NCI-H1105 treated with DMSO at 0.1 percent for 48 hours (cell line): ENCODE data around the gene SLIT3.

Experiments used
- DNase-seq: peaks from one replicate; lab custom pipeline; 2025; lab: John Stamatoyannopoulos, UW

The SLIT3 gene

DNA sequence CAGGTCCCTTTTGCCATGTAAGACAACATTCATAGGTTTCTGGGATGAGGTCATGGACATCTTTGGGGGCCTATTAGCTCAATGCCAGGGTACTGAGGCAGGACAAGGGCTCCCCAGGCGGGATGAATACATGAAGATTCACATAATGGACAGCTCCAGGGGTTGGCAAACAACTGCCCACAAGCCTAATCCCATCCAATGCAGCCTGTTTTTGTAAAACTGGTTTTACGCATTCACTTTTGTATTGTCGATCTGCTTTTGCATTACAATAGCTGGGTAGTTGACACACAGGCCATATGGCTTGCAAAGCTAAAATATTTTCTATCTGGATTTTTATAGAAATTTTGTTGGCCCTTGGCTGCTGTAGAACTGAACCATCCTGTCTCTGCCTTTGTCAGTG, 473.3 kb downstream of the SLIT3 start:
- DNase-seq, result no peak

DNA sequence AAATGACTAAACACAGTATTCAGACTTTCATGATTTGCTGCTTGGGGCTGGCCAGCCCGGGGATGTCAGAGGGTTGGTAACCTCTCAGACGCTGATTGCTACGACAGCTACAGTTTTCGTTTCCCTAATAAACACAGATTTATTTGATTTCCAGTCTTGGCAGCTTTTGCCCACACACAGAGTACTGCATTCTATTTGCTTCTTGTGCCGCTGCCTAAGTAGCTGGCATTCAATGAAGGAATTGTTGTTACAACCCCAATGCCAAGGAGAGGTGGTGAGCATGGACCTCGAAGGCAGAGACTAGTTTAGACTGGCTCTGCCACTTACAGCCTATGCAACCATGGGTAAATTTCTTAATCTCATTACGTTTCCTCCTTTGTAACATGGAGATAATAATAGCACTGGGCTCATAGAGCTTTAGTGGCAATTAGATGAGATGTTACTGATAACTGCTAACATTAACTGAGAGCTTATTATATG, 474.7 kb downstream of the SLIT3 start:
- no peak for DNase-seq

DNA sequence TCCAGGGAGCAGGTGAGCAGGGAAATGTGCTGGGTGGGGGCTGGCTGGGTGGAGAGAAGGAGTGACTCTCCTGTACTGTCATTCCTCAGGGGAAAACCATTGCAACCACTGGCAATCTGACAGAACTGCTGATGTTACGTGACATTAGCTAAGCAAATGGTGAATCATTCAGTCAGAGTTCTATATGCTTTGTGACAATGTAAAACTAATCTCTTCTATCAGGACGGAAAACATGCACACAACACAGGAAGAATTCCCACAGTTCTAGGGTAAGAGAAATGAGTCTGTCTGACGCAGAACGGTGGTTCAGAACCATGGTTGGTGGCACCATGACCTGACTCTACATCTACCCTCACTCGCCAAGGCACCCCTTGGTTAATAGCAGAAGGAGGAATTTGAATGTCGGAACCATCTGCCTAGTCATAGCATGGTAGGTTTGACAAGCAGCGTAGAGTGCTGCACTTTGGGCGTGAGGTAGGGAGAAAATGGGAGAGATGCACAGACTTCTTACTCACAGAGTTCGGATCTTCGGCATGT, 478.1 kb downstream of the SLIT3 start:
- DNase-seq, result no peak

DNA sequence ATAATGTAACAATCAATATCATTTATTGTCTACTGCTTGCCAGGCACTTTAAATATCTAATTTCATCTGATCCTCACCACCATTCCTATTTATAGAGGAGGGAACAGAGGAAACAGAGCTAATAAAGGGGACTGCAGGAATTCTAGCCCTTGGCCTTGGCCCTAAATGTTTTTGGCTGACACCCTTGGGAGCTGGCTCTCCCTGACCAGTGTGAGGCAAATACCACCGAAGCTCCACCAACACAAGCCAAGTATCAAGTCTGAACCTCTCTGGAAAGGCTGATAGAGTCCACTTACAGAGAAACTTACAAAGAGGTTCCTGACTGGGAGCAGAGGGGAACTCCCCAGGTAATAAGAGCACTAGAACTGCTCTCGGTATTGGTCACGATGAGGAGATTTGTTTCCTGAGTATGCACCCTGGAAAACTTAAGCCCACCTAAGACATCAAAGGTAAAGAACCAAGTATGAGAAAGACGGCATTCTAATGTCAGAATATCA, 478.6 kb downstream of the SLIT3 start:
- DNase-seq, result no peak

DNA sequence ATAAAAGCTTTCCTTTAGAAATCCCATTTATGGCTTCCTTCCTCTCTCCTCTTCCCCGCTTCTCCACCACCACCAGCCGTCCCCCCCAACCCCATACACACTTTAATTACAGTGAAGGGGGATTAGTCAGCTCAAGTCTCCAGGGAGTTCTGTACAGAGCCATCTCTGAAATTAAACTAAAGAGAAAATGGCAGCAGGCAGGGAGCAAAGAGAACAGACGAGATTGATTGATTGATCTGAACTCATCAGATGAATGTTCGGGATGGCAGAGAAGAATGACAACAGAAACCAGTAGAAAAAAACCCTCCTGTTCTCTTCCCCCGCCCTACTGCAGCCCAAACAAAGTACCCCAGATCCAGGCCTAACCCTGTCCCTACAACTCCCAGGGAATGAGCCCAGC, 480.1 kb downstream of the SLIT3 start:
- no peak for DNase-seq

DNA sequence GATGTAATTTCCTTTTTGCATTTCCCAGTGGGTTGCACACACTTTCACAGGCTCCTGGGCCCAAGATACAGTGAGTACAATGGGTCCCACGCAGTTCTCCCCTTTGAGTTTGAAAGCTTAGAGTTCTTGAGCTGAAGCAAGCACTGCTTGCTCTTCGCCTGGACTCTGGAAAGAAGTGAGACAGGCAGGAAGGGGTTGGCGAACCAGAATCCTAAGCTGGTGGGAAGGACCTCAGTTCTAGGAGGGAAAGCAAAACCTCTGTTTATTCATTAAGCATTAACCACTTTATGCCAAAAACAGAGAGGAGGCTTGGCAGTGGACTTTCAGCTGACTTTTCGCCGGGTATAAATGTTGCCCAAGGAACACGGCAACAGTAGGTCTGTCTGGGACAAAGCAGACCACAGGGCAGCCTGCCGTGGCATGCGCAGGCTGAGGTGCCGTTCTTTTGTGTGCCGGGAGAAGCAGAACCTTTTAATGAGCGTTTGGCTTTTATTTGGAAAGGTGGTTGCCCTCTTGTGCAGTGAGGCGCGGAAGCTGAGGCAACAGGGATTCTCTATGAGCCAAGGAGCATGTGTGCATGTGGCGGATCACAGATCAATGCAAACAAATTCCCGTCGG, 481.8 kb downstream of the SLIT3 start:
- peak; percentile 30 for DNase-seq

DNA sequence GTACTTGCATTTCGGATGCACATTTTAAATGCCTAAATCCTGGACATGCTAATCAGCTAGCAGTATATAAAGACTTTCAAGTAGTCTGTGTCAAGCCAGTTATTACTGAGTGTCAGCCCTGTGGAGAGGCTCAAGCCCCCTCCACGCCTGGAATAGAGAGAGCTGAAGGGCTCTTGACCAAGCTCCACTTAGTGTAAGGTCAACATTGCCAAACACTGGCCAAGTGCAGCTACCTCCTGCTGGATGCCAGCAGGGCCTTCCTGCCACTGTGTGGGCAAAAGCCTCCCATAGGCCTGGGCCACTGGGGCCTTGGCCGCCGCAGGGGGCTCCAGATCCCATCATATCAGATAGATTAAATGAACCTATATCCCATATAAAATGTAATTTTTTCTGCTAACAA, 482.4 kb downstream of the SLIT3 start:
- DNase-seq, result no peak

DNA sequence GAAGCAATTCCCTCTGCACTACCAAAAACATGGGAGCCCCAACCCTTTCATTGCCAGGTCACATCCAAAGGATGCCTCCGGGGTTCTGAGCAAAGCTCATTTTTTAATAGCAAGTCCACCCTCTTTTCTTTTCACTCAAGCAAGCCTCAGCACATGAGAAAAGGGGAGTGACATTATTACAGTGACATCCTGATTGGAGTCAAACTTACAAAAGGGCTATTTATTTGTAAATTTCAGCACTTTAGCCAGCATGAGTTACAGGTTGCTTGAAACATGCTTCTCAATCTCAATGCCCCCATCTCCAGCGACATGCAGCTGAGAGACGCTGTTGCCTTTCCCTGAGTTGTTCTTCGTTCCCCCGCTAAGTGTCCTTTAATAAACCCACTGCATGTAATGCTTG, 483.3 kb downstream of the SLIT3 start:
- no peak for DNase-seq

DNA sequence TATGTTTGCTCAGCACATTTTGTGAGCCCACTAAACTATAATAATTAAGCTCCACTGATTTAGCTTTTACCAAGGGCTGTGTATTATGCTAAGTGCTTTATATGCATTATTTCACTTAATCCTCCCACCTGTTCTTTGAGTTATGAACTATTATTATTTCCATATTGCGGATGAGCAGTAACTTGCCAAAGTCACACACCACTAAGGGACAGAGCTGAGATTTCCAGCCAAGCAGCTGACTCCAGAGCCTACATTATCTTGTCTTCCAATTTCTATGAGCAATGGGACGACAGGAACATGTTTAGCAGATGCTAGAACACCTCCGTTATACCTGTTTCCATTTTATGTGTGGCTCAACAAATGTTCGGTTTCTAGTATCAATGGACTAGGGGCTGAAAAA, 484.3 kb downstream of the SLIT3 start:
- DNase-seq, result no peak

DNA sequence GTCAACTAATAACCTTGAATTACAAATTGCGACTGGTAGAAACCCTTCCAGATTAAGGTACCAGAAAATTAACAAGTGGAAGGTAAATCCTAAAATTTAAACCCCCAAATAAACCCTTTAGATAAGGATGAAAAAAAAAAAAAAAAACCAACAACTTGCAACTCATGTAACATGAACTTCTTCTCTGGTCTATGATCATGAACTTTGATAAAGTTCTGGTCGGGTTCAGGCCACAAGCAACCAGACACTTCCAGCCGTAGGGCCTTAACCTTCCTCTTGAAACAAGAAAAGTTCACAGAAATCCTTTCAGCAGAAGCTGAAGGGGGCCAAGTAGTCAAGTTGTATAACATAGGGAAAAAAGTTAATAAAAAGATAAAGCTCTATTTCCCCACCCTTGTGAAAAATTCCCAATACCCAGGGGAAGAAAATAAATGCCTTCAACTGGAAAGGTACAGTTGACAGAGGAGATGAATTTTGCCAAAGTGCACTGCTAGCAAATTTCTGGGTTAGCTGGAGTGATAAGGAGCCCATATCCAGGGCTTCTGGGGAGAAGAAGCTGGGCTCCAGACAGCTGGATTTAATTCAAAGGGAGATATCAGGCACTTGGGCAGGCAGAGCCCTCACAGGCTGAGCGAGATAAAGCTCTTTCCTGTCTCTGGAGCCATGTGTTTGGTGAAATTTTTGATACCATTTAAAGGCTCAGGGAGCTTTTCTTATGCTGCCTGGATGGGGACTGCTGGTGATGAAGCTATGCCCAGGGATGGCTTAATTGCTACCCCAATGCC, 487.6 kb downstream of the SLIT3 start:
- DNase-seq, result no peak

DNA sequence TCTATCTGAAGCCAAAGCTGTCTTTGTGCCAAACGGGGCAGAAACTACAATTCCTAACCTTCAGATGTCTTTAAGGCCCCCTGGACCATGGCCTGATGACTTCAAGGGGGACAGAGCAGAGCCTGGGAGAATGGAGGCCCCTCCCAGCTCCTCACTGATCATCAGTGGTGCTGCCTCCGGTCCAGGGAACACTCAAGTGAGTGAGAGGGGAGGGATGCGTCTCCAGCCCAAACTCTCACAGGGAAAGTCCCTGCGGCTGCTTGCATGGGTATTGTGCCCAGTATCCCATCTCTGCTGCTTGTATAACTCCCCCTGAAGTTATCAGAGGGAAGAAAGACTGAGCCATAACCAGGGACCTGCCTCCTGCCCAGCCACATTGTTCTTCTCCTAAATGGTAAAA, 490.3 kb downstream of the SLIT3 start:
- no peak for DNase-seq

DNA sequence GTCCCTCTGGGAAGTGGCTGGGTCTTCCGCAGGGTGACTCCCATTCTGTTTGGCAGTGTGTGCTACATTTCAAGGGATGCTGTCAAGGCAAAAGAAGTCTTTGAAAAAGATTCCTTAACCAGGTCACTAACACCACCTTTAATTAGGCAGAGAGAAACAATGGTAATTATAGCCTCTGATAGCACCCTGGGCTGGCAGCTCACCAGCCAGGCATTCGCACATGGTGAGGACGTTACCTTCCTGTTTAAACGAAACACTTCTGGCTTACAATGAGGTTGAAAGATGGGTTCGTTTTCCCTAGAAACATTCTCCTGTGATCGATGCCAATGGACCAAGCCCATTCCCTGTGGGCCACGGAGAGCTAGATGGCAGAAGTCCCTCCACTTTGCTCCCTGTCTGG, 491.7 kb downstream of the SLIT3 start:
- DNase-seq, result no peak

DNA sequence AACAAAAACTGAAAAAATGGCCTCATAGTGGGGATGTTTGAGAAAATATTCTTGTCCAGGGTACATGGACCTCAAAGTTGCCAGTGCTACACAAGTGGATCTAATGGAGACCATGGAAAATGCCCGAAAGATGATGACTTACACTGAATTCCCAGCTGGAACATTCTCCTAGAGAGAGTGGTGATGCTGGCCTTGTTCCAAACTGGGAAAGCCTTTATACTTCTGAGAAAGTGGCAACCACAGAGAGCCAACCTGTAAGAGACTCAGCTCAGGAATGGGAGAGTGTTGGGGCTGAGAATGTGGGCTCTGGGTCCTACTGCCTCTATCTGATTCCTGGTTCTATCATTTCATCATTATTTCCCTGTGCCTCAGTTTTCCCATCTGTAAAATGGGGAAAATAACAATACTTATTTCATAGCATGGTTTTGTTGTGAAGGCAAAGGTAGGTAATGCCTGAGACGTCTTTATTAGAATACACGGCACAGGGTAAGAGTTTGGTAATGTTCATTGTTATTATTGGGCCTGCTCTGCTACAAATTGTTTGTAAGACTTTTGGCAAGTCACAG, 492.8 kb downstream of the SLIT3 start:
- DNase-seq, result no peak

DNA sequence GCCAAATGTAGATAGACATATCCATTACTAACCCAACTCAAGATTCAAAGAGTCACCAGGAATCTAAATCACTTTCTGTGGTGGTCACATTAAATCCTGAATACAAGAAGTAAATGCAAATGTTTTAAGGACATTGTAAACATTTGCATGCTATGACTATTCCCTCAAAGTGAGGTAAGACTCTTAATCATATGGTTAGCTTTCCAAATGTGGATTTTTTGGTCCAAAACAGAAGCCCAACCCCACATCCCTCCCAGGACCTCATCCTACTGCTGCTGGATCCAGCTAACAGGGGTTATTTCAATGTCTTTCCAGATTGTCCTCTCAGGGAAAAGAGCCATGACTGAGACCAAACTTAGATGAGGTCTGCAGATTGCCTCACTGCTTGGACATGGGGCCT, 493.7 kb downstream of the SLIT3 start:
- no peak for DNase-seq

DNA sequence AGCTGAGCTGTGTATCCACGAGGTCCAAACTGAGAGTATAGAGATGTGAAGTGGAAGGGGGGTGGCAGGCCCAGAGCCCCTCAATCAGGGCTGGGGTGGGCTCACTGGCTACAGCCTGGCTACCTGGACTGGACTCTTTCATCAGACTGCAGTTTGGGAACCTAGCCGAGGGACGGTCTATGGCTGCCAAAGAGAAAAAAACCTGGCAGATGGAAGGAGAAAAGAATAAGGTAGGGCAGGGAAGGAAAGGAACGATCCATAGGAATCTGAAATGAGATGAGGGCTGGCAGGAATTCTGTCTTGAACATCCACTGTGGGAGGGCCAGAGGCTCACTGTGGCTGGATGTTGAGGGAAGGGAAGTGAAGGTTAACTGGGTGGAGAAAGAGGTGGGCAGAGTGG, 497.4 kb downstream of the SLIT3 start:
- no peak for DNase-seq

DNA sequence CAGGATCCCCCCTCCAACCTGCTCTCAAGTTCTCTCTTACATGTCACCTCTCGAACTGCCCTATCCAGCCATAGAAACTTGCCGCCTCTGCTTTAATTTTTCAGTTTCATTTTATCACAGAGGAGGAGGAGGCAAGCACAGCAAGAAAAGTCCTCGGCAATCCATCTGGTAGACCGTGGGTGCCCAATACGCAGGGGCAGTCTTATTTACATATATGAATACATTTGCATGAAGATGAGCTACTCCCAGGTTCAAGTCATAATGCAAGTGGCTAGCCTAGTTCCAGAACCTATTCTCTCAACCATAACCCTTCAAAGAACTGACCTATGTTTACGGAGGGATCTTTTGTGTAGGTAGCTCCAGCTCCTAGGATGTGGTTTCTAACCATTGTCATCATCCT, 498.6 kb downstream of the SLIT3 start:
- DNase-seq, result no peak

DNA sequence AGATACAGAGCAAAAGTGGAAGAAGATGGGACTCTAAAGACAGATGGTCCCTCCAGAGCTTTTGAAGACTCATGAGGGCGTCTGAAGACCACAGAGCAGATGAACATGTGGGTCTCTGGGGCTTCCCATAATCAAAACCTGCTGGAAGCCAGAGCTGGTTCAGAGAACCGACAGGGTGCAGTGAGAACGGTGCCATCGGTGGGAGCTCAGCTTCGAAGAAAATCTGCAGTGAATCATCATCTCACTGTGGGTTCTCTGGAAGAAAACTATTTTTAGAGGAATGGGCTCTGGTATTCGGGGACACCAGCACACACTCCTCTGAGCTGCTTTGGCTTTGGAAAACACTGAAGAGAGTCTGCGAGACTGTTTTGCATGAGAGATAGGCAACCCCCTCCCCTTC, 499.4 kb downstream of the SLIT3 start:
- no peak for DNase-seq

DNA sequence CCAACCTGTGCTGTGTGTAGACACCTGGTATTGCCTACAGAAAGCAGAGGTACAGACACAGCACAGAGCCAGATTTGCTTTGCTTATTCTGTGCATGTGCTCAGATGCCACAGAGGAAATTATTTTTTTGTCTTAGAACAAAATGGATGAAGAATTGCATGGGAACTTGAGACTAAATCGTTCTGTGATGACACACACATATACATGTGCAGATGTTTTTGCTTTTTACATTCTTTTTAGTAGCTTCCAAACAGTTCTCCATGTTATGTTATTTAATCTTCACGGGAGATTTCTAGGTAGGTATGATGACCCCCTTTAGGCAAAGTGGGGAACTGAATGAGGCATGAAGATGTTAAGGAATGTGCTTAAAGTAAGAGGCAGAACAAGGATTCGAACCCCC, 500.2 kb downstream of the SLIT3 start:
- no peak for DNase-seq

DNA sequence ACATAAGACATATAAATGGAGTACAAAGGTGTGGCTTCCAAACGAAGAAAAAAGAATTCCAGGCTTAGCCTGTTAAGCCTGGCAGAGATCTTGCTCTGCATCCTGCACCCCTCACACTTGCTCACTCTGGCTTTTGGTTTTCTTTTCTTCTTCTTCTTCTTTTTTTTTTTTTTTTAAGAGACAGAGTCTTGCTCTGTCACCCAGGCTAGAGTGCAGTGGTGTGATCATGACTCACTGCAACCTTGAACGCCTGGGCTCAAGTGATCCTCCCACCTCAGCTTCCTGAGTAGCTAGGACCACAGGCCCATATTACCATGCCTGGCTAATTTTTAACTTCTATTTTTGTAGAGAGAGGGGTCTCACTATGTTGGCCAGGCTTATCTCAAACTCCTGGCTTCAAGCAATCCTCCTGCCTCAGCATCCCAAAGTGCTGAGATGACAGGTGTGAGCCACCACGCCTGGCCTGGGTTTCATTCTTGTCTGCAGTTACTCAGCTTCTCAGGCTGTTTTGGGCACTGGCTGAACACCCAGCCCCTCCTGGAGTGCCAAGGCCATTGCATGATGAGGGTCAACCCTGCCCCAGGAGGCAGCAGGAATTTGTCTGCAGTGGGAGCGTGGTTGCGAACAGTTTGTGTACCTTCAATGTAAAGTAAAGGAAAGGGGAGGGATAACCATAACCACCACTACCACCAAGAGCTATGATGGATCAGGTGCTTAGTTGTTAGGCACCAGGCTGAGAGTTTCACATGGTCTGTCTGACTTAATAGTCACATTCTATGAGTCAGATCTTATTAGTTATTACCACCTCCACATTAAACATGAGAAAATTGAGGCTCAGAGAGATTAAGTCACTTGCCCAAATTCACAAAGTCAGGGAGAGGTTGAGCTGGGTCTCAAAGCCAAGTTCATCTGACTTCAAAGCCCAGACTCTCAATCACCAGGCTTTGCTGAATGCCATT, 502.6 kb downstream of the SLIT3 start:
- DNase-seq, result no peak

DNA sequence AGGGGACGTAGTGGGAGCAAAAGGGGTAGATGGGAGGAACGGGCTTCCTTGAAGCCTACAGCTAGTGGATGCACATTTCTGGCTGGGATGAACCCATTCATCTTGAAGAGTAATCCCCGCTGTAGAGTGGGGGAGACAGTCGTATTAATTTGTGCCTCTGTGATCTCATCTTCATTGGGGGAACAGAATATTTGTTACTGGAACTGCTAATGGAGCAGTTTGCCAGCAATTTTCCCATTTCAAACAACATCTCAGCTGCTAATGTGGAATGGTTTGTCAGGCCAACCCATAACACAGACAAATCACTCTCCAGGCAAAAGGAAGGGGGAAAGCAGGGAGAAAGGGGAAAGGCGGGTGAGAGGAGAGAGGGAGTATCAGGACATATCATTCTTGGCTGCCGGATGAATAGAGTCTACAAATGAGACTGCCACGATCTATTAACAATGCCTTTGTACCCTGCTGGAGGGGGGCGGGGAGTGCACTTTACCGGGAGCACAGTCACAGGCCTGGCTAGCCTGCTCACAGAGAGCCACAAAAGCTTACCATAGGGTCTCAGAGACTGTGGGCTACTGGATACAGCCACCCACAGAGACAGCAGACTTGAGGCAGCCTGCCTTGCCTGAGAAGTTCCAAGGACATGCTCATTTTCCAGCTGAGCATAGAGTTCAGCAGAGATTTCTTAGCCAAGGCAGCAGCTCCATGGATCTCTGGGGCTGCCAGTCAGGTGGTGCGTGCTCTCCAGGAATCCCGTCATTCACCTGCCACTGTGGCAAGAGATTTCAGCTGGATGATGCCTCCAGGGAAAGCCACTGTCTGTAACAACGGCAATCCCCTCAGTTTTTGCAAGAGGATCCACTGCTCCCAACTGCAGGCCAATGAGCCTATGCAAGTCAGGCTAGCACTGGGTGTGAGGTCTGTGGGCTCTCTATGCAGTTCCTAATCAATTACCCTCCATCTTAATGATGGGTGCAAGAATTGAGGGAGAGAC, 504.1 kb downstream of the SLIT3 start:
- DNase-seq, result no peak

DNA sequence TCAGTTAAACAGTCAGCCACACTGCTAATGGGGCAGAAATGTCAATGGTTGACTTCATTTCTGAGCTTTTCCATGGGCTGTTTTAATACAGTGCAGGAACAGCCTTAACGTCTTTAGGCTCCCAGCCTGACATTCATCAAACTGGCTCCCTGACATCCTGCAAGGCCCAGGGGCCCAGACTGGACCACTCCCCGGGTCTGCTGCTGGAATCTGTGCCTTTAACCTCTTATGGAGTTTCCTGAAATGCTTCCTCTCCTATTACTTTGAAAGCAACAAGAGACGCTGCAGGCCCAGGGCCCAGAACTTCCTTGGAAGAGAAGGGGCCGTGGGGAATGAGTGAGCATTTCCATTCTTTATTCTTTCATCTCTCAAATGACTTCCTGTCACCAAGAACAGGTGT, 504.9 kb downstream of the SLIT3 start:
- no peak for DNase-seq
